GM18870 (cell line): ENCODE measurements around the gene HGD.
"Not testable (repeated sequence)": the region's sequence is repeated elsewhere in the genome, so short reads cannot be mapped to it uniquely, and the experiment has no call there.

Experiments used
- ATAC-seq: cut with Tn5 transposase; IDR thresholded peaks from one replicate; pipeline ENCODE4 v1.9.1; 2021; ENCODE audit warnings: moderate library complexity; ENCODE audit not compliant: unreplicated experiment

HGD gene

DNA sequence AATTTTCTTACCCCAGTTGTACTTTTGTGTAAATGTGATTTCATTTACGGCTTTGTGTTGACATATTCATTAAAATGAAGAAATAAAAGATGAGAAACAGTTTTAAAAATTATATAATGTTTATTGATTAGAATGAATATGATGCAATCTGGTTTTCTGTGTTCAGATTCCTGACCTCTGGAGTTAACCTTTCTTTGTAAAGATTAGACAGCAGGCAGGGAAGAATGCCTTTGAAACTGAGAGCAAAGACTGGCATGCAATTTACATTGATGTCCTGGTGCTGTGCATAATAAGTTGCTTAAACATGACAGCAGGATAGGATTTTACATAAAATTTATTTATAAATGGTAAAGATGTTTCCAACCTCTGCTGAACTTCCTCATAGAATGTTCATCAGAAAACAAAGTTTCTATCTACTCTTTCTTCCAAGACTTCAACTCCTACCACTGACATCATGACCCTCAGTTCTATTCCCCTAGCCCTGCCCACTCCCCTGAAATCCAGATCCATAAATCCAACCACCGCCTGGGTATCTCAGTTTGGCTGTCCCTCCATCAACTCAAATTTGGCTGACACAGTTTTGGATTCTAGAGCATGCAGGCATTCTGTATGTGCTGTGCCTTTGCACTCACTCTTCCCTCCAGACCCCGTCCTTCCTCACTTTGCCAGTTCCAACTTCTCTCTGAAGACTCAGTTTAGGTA lies 1.7 kb downstream of the HGD start:
- no peak for ATAC-seq

GRCh38 chr3:120678984-120679383 lies 3.1 kb downstream of the HGD start:
- ATAC-seq, result peak; percentile 44

DNA sequence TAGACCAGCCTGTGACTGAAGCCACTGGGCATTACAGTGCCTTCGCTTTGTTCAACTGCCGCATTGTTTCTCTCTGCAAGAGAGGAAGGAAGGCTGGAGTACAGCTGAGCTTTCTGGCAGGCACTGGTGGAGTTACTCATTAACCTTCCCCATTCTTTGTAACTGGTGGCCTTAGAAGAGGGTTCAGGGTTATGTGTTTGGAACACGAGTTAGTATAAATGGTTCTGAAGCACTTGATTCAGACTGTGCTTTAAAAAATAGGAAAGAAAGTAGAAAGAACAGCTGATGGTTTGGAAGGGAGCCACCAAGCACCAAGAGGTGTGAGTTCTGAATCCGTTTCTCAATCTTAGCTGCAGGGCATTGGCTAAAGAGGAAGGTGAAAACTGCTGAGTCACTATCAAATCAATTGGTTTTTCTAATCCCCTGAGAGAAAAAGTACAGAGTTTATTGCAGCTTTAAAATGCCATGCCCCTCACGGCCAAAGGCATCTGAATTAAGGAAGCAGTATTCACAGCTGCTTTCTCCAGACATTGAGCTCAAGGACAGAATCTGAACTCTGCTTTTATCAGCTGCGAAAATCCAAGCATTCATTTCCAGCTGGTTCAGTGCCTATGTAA lies 3.6 kb downstream of the HGD start:
- ATAC-seq, result peak; percentile 97

DNA sequence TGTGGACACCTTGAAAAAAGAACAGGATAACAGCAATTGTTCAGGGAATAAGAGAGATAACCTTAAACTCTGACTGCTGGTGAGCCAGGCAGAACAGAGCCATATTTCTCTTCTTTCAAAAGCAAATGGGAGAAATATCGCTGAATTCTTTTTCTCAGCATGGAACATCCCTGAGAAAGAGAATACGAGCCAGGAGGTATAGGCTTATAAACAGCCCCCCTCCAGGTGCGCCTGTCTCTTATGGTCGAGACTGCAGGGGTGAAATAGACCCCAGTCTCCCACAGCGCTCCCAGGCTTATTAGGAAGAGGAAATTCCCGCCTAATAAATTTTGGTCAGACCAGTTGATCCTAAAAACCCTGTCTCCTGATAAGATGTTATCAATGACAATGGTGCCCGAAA lies 4.8 kb downstream of the HGD start:
- ATAC-seq, result not testable (repeated sequence)

- ATAC-seq, result no peak
Observed at GRCh38 chr3:120673116-120673515, 8.9 kb downstream of the HGD start.

GRCh38 chr3:120670576-120670975 lies 11.5 kb downstream of the HGD start:
- no peak for ATAC-seq

GRCh38 chr3:120664926-120665325 lies 17.1 kb downstream of the HGD start:
- no peak for ATAC-seq

GRCh38 chr3:120661945-120662344 lies 20.1 kb downstream of the HGD start:
- ATAC-seq, result no peak

GRCh38 chr3:120661106-120661905 lies 20.7 kb downstream of the HGD start:
- ATAC-seq, result no peak

DNA sequence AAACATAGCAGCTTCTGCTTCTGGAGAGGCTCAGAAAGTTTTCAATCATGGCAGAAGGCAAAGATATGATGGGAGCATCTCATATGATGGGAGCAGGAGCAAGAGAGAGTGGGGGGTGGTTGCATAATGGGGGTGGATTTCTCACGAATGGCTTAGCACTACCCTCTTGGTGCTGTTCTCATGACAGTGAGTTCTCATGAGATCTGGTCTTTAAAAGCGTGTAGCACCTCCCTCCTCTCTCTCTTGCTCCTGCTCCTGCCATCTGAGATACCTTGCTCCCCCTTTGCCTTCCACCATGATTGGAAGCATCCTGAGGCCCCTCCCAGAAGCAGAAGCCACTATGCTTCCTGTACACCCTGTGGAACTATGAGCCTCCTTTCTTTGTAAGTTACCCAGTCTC lies 22.2 kb downstream of the HGD start:
- no peak for ATAC-seq

DNA sequence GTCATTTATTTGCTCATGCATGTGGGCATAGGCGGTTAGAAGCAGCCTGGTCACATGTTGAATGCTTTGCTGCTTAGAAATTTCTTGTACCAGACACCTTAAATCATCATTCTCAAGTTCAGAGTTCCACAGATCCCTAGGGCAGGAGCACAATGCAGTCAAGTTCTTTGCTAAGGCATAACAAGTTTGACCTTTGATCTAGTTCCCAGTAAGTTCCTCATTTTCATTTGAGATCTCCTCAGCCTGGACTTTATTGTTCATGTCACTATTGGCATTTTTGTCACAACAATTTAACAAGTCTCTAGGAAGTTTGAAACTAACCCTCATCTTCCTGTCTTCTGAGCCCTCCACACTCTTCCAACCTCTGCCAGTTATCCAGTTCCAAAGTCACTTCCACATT lies 22.8 kb downstream of the HGD start:
- no peak for ATAC-seq

GRCh38 chr3:120652896-120653545 lies 29.0 kb downstream of the HGD start:
- ATAC-seq, result no peak

GRCh38 chr3:120652281-120652680 lies 29.8 kb downstream of the HGD start:
- ATAC-seq, result no peak

- ATAC-seq, result no peak
Observed at GRCh38 chr3:120650311-120650710, 31.7 kb downstream of the HGD start.

- no peak for ATAC-seq
Observed at GRCh38 chr3:120649830-120650233, 32.2 kb downstream of the HGD start.

DNA sequence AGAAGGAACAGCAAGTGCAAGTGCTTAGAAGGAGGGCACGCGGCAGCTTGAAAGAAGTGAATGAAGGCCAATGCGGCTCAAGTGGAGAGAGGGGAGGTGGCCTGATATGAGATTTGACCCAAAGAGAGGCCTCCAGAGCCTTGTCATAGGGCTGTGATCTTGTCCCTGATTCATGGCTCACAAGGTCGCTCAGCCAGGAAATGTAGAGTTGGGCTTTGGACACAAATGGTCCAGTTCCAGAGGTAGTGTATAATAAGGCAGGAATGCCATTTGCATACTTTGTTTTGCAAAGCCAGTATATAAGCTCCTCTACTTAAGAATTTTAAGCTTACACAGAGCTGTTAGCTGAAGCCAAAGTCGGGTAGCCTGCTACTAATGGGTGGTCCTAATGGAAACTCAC lies 33.7 kb downstream of the HGD start:
- no peak for ATAC-seq

DNA sequence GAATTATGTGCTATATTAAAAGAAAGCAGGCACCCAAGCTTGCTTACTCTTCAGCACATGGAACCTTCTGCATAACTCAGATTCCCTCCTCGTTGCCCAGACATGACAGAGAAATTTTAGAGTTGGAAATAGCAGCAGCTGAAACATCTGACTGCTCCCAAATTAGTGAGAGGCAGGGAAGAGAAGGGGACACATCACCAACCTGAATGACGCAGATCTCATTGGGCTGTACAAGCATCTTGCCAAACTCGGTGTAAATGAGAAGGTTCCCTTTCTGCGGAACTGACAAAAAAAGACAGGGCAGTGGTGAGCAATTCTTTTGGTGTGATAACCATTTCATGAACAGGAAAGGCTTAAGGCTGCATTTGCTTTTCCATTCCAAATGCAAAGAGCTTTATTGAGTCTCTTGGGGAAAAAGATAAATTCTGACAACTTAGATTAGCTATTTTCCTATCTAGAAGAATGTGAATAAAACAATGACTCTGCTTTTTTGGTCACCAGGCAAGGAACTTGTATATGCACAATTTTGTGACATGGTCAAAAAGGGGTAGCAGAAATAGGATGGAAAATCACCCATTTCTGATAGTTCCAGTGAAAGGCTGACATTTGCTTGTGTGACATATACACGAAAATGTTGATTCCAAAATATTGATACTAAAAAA lies 35.1 kb downstream of the HGD start:
- ATAC-seq, result no peak

- no peak for ATAC-seq
Observed at GRCh38 chr3:120645083-120645845, 36.8 kb downstream of the HGD start.

- no peak for ATAC-seq
Observed at GRCh38 chr3:120642368-120642948, 39.6 kb downstream of the HGD start.

DNA sequence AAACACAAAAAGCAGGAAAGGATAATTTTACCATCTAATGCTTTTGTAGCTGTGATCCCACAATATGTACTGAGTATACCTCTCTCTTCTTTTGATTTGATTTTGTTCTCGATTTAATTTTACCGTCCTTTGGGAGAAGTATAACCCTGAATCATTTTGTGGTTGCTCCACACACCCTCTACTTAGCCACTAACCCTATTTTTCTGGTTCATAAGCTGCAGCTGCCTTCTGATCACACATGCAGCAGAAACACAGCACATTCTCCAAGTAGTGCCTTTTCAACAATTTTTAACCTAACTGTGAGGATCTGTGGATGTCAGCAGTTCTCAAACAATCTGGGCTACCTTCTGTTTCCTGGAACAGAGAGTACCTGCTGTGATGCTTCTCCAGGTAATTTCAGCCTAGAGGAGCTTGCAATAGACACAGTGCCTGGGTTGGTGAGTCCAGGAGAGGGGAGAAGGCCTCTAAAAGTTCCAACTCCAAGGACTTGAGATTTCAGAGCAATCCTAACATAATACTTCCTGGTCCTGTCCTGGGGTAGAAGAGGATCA lies 40.3 kb downstream of the HGD start:
- ATAC-seq, result no peak
